Activated T-helper 1 cell treated with anti-CD3 and anti-CD28 coated beads, Interleukin-2, amount 50 U/mL, for 16 hours (primary cell): ENCODE measurements around the gene GPHB5.

Experiments used
- DNase-seq, 2 donors: peaks; one replicate each; pipeline ENCODE4 v3.0.0-alpha.2; 2020; ENCODE audit warnings: low read depth in 1 of 2, low spot score in 1 of 2

Gene GPHB5

GRCh38 chr14:63266106-63266505 lies 52.6 kb downstream of the GPHB5 start:
- DNase-seq, result no peak
